Sigmoid colon (tissue), 4 donors: Measurements from ENCODE around the gene MAP2K3.

ENCODE experiments used
- EP300 ChIP-seq, 4 donors: sonication (generic); formaldehyde crosslinking; IDR thresholded peaks; one replicate each; pipeline ENCODE4 v1.6.1; 2017; ENCODE audit warnings: antibody characterized with exemption in 4 of 4
- POLR2A ChIP-seq, 2 donors: fragments of 450-650 bp; IDR thresholded peaks; one replicate each; pipeline ENCODE4 v1.6.1; 2016; ENCODE audit warnings: antibody characterized with exemption in 2 of 2, mild to moderate bottlenecking in 2 of 2, moderate library complexity in 2 of 2
- POLR2AphosphoS5 ChIP-seq, 4 donors: sonication (generic); formaldehyde crosslinking; IDR thresholded peaks; one replicate each; pipeline ENCODE4 v1.6.1; 2017; ENCODE audit warnings: antibody characterized with exemption in 4 of 4
- TF ChIP-seq, protein P1 (sequence below), 4 experiments: fragments of 450-650 bp in 3 of 4; fragments of 200-600 bp in 1 of 4; IDR thresholded peaks; one replicate each; pipeline ENCODE4 v1.5.1; 2016 to 2019; ENCODE audit warnings: antibody characterized with exemption in 4 of 4, mild to moderate bottlenecking in 3 of 4, moderate library complexity in 2 of 4

DNA sequence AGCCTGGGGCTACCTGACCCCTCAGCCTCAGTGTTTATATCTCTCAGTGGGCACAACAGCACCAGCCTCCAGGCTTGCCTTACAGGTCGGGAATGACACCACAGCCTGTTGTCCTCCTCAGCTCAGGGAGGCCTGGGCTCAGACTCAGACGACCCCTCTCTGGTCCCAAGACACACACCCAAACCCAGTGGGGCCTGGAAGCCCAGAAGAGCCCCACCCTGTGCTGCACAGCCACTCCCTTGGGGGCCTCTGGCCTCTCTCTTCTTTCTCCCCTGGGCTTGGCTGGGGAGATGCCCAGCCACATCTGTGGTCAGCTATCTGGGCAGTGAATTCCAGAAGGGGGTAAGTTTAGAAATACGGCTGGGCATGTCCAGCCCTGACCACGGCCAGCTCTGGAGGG lies 33.7 kb upstream of the MAP2K3 start:
- TF ChIP-seq, protein P1, sequence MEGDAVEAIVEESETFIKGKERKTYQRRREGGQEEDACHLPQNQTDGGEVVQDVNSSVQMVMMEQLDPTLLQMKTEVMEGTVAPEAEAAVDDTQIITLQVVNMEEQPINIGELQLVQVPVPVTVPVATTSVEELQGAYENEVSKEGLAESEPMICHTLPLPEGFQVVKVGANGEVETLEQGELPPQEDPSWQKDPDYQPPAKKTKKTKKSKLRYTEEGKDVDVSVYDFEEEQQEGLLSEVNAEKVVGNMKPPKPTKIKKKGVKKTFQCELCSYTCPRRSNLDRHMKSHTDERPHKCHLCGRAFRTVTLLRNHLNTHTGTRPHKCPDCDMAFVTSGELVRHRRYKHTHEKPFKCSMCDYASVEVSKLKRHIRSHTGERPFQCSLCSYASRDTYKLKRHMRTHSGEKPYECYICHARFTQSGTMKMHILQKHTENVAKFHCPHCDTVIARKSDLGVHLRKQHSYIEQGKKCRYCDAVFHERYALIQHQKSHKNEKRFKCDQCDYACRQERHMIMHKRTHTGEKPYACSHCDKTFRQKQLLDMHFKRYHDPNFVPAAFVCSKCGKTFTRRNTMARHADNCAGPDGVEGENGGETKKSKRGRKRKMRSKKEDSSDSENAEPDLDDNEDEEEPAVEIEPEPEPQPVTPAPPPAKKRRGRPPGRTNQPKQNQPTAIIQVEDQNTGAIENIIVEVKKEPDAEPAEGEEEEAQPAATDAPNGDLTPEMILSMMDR (IDR thresholded peaks at IDR 0.05), result no peak
- TF ChIP-seq POLR2A (IDR thresholded peaks at IDR 0.05), result no peak
- no peak for TF ChIP-seq POLR2AphosphoS5 (IDR thresholded peaks at IDR 0.05)
- no peak for TF ChIP-seq EP300 (IDR thresholded peaks at IDR 0.05)
